ENCODE results near the gene ERICH6. TPM values are rescaled to one million over a fixed set of nuclear protein-coding genes. Genes with fewer than 3 reads are reported as not detected.

Gene ERICH6
- total RNA-seq, 1 experiment from 2014 or later, result not detected

- no peaks in the 10 kb centered on the region for H3K9me2 ChIP-seq (ENCODE audit: insufficient read depth)
- H3K36me3 ChIP-seq (ENCODE audit: low read depth), result no peaks in the 10 kb centered on the region
- TF ChIP-seq EZH2 (IDR thresholded peaks at IDR 0.05; ENCODE audit: low read depth) (no peak), CTCF (conservative IDR thresholded peaks at IDR 0.05) (no peak)
- no peak overlapping the region for H3K4me3 ChIP-seq
- H3F3A ChIP-seq (ENCODE audit: insufficient read depth, low read depth), result peaks cover 19% of the 10 kb centered on the region
- peaks cover 12% of the 10 kb centered on the region; the same call in 1 of the 2 replicates for H4K20me1 ChIP-seq (ENCODE audit: insufficient read depth)
- ChIA-PET POLR2A (ENCODE audit: unreplicated experiment) (no interaction called here), CTCF (no interaction called here)
- no peak overlapping the region for H2AFZ ChIP-seq
- no peaks in the 10 kb centered on the region for H3K27me3 ChIP-seq (ENCODE audit: insufficient read depth, low read depth)
- H3K27ac ChIP-seq, result no peak overlapping the region
- intact Hi-C loops (cut with micrococcal nuclease; ENCODE audit: unreplicated experiment), result no loop called here
- peaks cover 37% of the 10 kb centered on the region for H3K79me2 ChIP-seq (ENCODE audit: low read depth)
- H3K4me1 ChIP-seq (replicated peaks; ENCODE audit: insufficient read depth), result peaks cover 39% of the 10 kb centered on the region
- H3K9me3 ChIP-seq (ENCODE audit: insufficient read depth, low read depth), result no peaks in the 10 kb centered on the region
- no TSS peak for BruUV-seq (replicated peaks)
- DNase-seq, result no peak
- H3K4me2 ChIP-seq, result no peak overlapping the region
Measured at GRCh38 chr3:150741497-150742140, 37.9 kb upstream of the ERICH6 start.

GRCh38 chr3:150740733-150741496, 37.2 kb upstream of the ERICH6 start:
- no peak for DNase-seq
- H3K4me2 ChIP-seq, result no peak overlapping the region
- H3K27me3 ChIP-seq (ENCODE audit: insufficient read depth, low read depth), result no peaks in the 10 kb centered on the region
- no peaks in the 10 kb centered on the region for H3K9me2 ChIP-seq (ENCODE audit: insufficient read depth)
- no peaks in the 10 kb centered on the region for H3K9me3 ChIP-seq (ENCODE audit: insufficient read depth, low read depth)
- H3K79me2 ChIP-seq (ENCODE audit: low read depth), result peaks cover 30% of the 10 kb centered on the region
- intact Hi-C loops (cut with micrococcal nuclease; ENCODE audit: unreplicated experiment), result no loop called here
- no peak for TF ChIP-seq CTCF (conservative IDR thresholded peaks at IDR 0.05)
- no peak for TF ChIP-seq EZH2 (IDR thresholded peaks at IDR 0.05; ENCODE audit: low read depth)
- no peak overlapping the region for H2AFZ ChIP-seq
- ChIA-PET CTCF (no interaction called here), POLR2A (ENCODE audit: unreplicated experiment) (no interaction called here)
- H3K27ac ChIP-seq, result no peak overlapping the region
- H4K20me1 ChIP-seq (ENCODE audit: insufficient read depth), result peaks cover 12% of the 10 kb centered on the region; the same call in 1 of the 2 replicates
- H3K36me3 ChIP-seq (ENCODE audit: low read depth), result no peaks in the 10 kb centered on the region
- no peak overlapping the region for H3K4me3 ChIP-seq
- H3F3A ChIP-seq (ENCODE audit: insufficient read depth, low read depth), result peaks cover 19% of the 10 kb centered on the region
- peaks cover 46% of the 10 kb centered on the region for H3K4me1 ChIP-seq (replicated peaks; ENCODE audit: insufficient read depth)
- no TSS peak for BruUV-seq (replicated peaks)

- Histone ChIP-seq H3K9me3 (ENCODE audit: insufficient read depth, low read depth) (no peaks in the 10 kb centered on the region), H3K36me3 (ENCODE audit: low read depth) (no peaks in the 10 kb centered on the region), H3K4me2 (no peak overlapping the region), H3K27ac (no peak overlapping the region), H3K27me3 (ENCODE audit: insufficient read depth, low read depth) (no peaks in the 10 kb centered on the region), H3F3A (ENCODE audit: insufficient read depth, low read depth) (peaks cover 19% of the 10 kb centered on the region), H3K79me2 (ENCODE audit: low read depth) (peaks cover 23% of the 10 kb centered on the region), H4K20me1 (ENCODE audit: insufficient read depth) (peaks cover 12% of the 10 kb centered on the region; the same call in 1 of the 2 replicates), H3K9me2 (ENCODE audit: insufficient read depth) (no peaks in the 10 kb centered on the region), H3K4me3 (no peak overlapping the region), H3K4me1 (replicated peaks; ENCODE audit: insufficient read depth) (peaks cover 48% of the 10 kb centered on the region), H2AFZ (no peak overlapping the region)
- ChIA-PET CTCF (no interaction called here), POLR2A (ENCODE audit: unreplicated experiment) (no interaction called here)
- TF ChIP-seq CTCF (conservative IDR thresholded peaks at IDR 0.05), result no peak
- TF ChIP-seq EZH2 (IDR thresholded peaks at IDR 0.05; ENCODE audit: low read depth), result no peak
- intact Hi-C loops (cut with micrococcal nuclease; ENCODE audit: unreplicated experiment), result no loop called here
- no peak for DNase-seq
- BruUV-seq (replicated peaks), result no TSS peak
Measured at GRCh38 chr3:150739877-150740645, 36.3 kb upstream of the ERICH6 start.

Data from PC-9 (cell line).